ENCODE data around the gene MOCOS.

DNA sequence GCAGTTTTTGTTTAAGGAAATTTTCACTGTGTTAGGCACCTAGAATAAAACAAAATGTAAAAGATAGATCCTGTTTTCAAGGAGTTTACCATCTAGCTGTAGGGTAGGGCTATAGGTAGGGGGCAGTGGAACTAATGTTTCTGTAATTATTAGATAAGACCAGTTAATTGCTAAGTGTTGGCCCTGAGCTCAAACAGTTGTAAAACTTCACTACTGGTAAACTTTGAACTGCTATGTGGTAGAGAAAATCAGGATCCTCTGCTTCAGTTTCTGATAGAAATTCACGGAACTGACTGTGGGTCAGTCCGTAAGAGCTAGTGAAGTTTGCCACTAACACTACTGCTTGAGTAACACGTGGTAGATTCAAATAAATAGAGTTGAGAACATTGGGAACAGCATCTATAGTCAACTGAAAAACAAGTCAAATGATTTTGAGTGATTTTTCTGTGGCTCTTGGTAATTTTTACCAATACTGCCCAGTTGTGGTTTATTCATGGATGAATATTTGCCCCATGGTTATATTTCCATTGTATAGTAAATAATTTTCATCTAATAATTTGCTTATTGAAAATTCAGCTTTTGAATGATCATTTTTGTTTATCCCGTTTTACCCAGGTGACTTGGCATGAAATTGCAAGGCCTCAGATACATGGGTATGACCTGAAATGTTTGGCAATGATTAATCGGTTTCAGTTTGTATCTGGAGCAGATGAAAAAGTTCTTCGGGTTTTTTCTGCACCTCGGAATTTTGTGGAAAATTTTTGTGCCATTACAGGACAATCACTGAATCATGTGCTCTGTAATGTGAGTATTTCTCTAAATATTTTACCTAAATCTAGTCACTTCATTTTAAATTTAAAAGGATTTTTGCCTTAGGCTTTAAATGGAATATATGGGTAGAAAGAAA is 31.2 kb upstream of the MOCOS start:
- TF ChIP-seq, protein P1, sequence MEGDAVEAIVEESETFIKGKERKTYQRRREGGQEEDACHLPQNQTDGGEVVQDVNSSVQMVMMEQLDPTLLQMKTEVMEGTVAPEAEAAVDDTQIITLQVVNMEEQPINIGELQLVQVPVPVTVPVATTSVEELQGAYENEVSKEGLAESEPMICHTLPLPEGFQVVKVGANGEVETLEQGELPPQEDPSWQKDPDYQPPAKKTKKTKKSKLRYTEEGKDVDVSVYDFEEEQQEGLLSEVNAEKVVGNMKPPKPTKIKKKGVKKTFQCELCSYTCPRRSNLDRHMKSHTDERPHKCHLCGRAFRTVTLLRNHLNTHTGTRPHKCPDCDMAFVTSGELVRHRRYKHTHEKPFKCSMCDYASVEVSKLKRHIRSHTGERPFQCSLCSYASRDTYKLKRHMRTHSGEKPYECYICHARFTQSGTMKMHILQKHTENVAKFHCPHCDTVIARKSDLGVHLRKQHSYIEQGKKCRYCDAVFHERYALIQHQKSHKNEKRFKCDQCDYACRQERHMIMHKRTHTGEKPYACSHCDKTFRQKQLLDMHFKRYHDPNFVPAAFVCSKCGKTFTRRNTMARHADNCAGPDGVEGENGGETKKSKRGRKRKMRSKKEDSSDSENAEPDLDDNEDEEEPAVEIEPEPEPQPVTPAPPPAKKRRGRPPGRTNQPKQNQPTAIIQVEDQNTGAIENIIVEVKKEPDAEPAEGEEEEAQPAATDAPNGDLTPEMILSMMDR (IDR thresholded peaks at IDR 0.05) = no peak
- no peak for TF ChIP-seq POLR2A (IDR thresholded peaks at IDR 0.05)
